HepG2 (cell line): ENCODE measurements around the gene KCNIP4. TPM values are rescaled to one million over a fixed set of nuclear protein-coding genes. Genes with fewer than 3 reads are reported as not detected.

Source experiments
- ATAC-seq: fragments of 200-7000 bp; cut with Tn5 transposase; 3 replicates; pipeline ENCODE4 v1.9.1; 2020; ENCODE audit warnings: mild to moderate bottlenecking, moderate library complexity
- BruUV-seq: library from RNA; stranded (reverse); fragments of 400-500 nt; replicated peaks from 2 replicates; lab custom pipeline; 2021; lab: Mats Ljungman, UMichigan
- CTCF ChIA-PET: fragments of 300-600 bp; formaldehyde crosslinking; extraction: SDS; loops from one replicate; lab custom pipeline; 2021; ENCODE audit warnings: low total read pairs, inconsistent platforms, low intra/inter-chr PET ratio; lab: Yijun Ruan, JAX
- POLR2A ChIA-PET: fragments of 350-600 bp; sonication (Branson Sonifier 250); formaldehyde crosslinking; loops from one replicate; lab custom pipeline; 2020; ENCODE audit warnings: antibody characterized with exemption, inconsistent platforms; lab: Yijun Ruan, JAX
- DNase-seq: peaks from one replicate; pipeline ENCODE4 v3.0.0-alpha.2; 2015; ENCODE audit warnings: low spot score
- FAIRE-seq: peaks from 3 replicates; lab custom pipeline; 2011; peaks lifted over from hg19 to GRCh38; lab: Jason Lieb, UNC
- H2AFZ ChIP-seq: one replicate; pipeline ENCODE4 v1.6.1; 2011; ENCODE audit warnings: low read length, inconsistent platforms
- H3K27ac ChIP-seq: fragments of 300-600 bp; 3 replicates; pipeline ENCODE4 v1.8.0; 2011; ENCODE audit warnings: mixed run types, mild to moderate bottlenecking, mixed read lengths, low read length, inconsistent platforms; ENCODE audit not compliant: insufficient read depth; ENCODE audit errors: extremely low read length
- H3K27me3 ChIP-seq, 2 experiments: fragments of 200-600 bp in 1 of 2; 2 replicates in 1 of 2; 3 replicates in 1 of 2; pipeline versions ENCODE4 v1.6.0 to v1.8.0; 2011; ENCODE audit warnings: low read length in 2 of 2, mild to moderate bottlenecking in 2 of 2, moderate library complexity in 2 of 2, inconsistent platforms in 1 of 2; ENCODE audit not compliant: insufficient read depth in 2 of 2, control insufficient read depth in 1 of 2
- H3K36me3 ChIP-seq, 2 experiments: fragments of 200-600 bp in 1 of 2; replicated peaks in 1 of 2; 2 replicates in 1 of 2; 3 replicates in 1 of 2; pipeline versions ENCODE4 v1.5.1 to v1.8.0; 2011; ENCODE audit warnings: low read length in 2 of 2, inconsistent platforms in 1 of 2; ENCODE audit not compliant: insufficient read depth in 2 of 2, control insufficient read depth in 1 of 2
- H3K4me1 ChIP-seq: 2 replicates; pipeline ENCODE4 v1.5.1; 2012; ENCODE audit warnings: low read length, inconsistent platforms; ENCODE audit not compliant: insufficient read depth
- H3K4me2 ChIP-seq: 2 replicates; pipeline ENCODE4 v1.6.0; 2011; ENCODE audit warnings: low read depth, low read length, inconsistent platforms
- H3K4me3 ChIP-seq, 3 experiments: fragments of 200-600 bp in 1 of 3; sonication (generic), shearing (Covaris generic) in 1 of 3; replicated peaks in 1 of 3; 2 replicates each; pipeline ENCODE4 v1.5.1; 2011 to 2016; ENCODE audit warnings: low read length in 3 of 3, inconsistent platforms in 2 of 3, low read depth in 2 of 3, mild to moderate bottlenecking in 2 of 3, control low read depth in 1 of 3, mixed read lengths in 1 of 3; ENCODE audit not compliant: insufficient read depth in 1 of 3
- H3K79me2 ChIP-seq: one replicate; pipeline ENCODE4 v1.6.1; 2011; ENCODE audit warnings: low read length, inconsistent platforms; ENCODE audit not compliant: insufficient read depth
- H3K9ac ChIP-seq: 2 replicates; pipeline ENCODE4 v1.6.0; 2011; ENCODE audit warnings: mild to moderate bottlenecking, low read depth, low read length, inconsistent platforms; ENCODE audit not compliant: insufficient read depth
- H3K9me3 ChIP-seq: 2 replicates; pipeline ENCODE4 v1.5.1; 2012; ENCODE audit warnings: mild to moderate bottlenecking, low read length
- H4K20me1 ChIP-seq: 2 replicates; pipeline ENCODE4 v1.6.0; 2011; ENCODE audit warnings: inconsistent platforms, mild to moderate bottlenecking, low read length, moderate library complexity; ENCODE audit not compliant: insufficient read depth
- ATF7-NPFF ChIP-seq: sonication (generic); formaldehyde crosslinking; IDR thresholded peaks from 2 replicates; pipeline ENCODE4 v1.8.1; 2023; ENCODE audit warnings: mild to moderate bottlenecking, low read depth, missing genetic modification reagents, moderate library complexity
- FOXK2 ChIP-seq: fragments of 450-650 bp; IDR thresholded peaks from 2 replicates; pipeline ENCODE4 v1.6.1; 2016
- MAFF ChIP-seq: IDR thresholded peaks from 2 replicates; pipeline ENCODE4 v1.6.1; 2011; ENCODE audit warnings: low read depth, low read length, improper control_type of control experiment
- TP53 ChIP-seq: sonication (generic); formaldehyde crosslinking; conservative IDR thresholded peaks from 2 replicates; pipeline ENCODE4 v1.4.0; 2020; ENCODE audit warnings: missing genetic modification reagents
- WIZ ChIP-seq: sonication (generic); formaldehyde crosslinking; IDR thresholded peaks from 2 replicates; pipeline ENCODE4 v1.5.1; 2020; ENCODE audit warnings: mild to moderate bottlenecking, missing genetic modification reagents
- ZBTB20 ChIP-seq: sonication (generic); formaldehyde crosslinking; IDR thresholded peaks from 2 replicates; pipeline ENCODE4 v1.8.1; 2023; ENCODE audit warnings: missing genetic modification reagents, low read depth, mild to moderate bottlenecking, borderline replicate concordance
- ZMYM4 ChIP-seq: sonication (generic); formaldehyde crosslinking; IDR thresholded peaks from 2 replicates; pipeline ENCODE4 v1.8.1; 2023; ENCODE audit warnings: mild to moderate bottlenecking, missing genetic modification reagents
- ZNF224 ChIP-seq: sonication (generic); formaldehyde crosslinking; IDR thresholded peaks from 2 replicates; pipeline ENCODE4 v1.5.0; 2020; ENCODE audit warnings: mild to moderate bottlenecking, missing genetic modification reagents
- ZNF605 ChIP-seq: sonication (generic); formaldehyde crosslinking; IDR thresholded peaks from 2 replicates; pipeline ENCODE4 v1.8.0; 2022; ENCODE audit warnings: mild to moderate bottlenecking, missing genetic modification reagents
- ZNF878 ChIP-seq: sonication (generic); formaldehyde crosslinking; IDR thresholded peaks from 2 replicates; pipeline ENCODE4 v1.8.1; 2023; ENCODE audit warnings: mild to moderate bottlenecking, missing genetic modification reagents, moderate library complexity
- WGBS: methylation state at CpG from one replicate; pipeline ENCODE4 v1.1.6; 2017; ENCODE audit warnings: low lambda C conversion rate; 5-methylcytosine and 5-hydroxymethylcytosine counted together
- in situ Hi-C: cut with HindIII; loops from 2 replicates; pipeline ENCODE4 v1.10.0; 2017; ENCODE audit warnings: low pct_unique_long_range_greater_than_20kb; ENCODE audit not compliant: extremely low pct_ligation_motif_present
- intact Hi-C: fragments of 100-400 bp; cut with micrococcal nuclease; formaldehyde crosslinking; loops from one replicate; pipeline ENCODE4 v1.10.0; 2022; ENCODE audit not compliant: unreplicated experiment
- polyA plus RNA-seq, 8 experiments: library from polyadenylated mRNA; depleted of rRNA in 3 of 8; stranded (reverse) in 7 of 8; unstranded in 1 of 8; fragments of >200 nt; fragmentation: Illumina TruSeq in 4 of 8; extraction: Trizol in 4 of 8; gene quantifications; 2 replicates each; pipeline versions ENCODE4 v1.2.1 to v1.2.3, GENCODE V29; 2011 to 2016; ENCODE audit warnings: low read depth in 4 of 8, missing spikeins in 1 of 8, mixed read lengths in 1 of 8; ENCODE audit not compliant: insufficient read depth in 1 of 8
- total RNA-seq, 5 experiments: library from RNA; depleted of rRNA; stranded (reverse); fragments of >200 nt; fragmentation: Illumina TruSeq; extraction: Trizol; gene quantifications; 2 replicates each; pipeline ENCODE4 v1.2.3, GENCODE V29; 2016; ENCODE audit warnings: low read depth in 1 of 5
- TF ChIP-seq, protein P1 (sequence below): sonication (generic); formaldehyde crosslinking; IDR thresholded peaks from 2 replicates; pipeline ENCODE4 v1.5.0; 2020; ENCODE audit warnings: mild to moderate bottlenecking, missing genetic modification reagents, borderline replicate concordance
- TF ChIP-seq, protein P2 (sequence below): sonication (generic); formaldehyde crosslinking; IDR thresholded peaks from 2 replicates; pipeline ENCODE4 v1.5.0; 2020; ENCODE audit warnings: mild to moderate bottlenecking, missing genetic modification reagents

Gene KCNIP4
- total and polyA plus RNA-seq, 2 of the 13 experiments (the other 11 are each of a cell fraction or from before 2014, with no cell fraction given): 0.09 TPM; not detected in 1

DNA sequence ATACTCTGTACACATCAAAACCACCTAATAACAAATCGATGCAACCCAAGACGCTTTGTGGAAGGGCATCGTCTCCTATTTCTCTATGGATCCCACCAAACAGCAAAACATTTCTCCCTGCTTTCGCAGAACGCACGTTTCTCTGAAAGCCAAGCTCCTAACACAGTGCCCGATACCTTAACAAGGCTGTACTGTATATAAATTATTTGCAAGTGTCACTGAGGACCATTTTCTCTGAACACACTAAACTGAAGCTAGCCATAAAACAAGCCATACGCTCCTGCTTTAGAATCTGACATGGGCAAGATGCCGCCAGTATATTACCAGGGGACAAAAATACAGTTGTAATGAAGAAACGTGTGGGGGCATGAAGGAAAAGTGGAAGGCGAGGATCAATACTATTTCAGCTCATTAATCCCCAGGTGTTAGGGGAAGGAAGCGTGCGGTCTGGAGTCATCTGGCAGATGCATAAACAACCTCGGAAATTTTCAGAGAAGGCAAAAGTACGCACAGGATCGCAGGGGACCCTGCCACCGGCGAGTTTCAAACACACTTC, 703 bp downstream of the KCNIP4 start:
- H3K4me3 ChIP-seq: peak overlapping the region in 1 of 3 experiments; percentile 50; a peak in 1 of 6 replicates
- peaks cover 3 to 26% of the 10 kb centered on the region in 2 experiments; a peak in 4 of 5 replicates for H3K27me3 ChIP-seq
- intact Hi-C loops (no loop called here), in situ Hi-C loops (no loop called here)
- H3K27ac ChIP-seq: no peak overlapping the region
- no peak overlapping the region for H3K9ac ChIP-seq
- FAIRE-seq: no peak
- TF ChIP-seq ZBTB20 (CRISPR knock-in tag) (no peak), FOXK2 (no peak), TP53 (CRISPR knock-in tag) (no peak)
- H3K4me2 ChIP-seq: peak overlapping the region; percentile 57
- no peaks in the 10 kb centered on the region for H4K20me1 ChIP-seq
- ChIA-PET POLR2A (no interaction called here), CTCF (no interaction called here)
- no peak for DNase-seq
- H3K4me1 ChIP-seq: no peaks in the 10 kb centered on the region
- no peaks in the 10 kb centered on the region for H3K36me3 ChIP-seq
- WGBS: 47% methylated on average over 18 of the region's 18 CpGs
- H3K9me3 ChIP-seq: no peaks in the 10 kb centered on the region
- no peak for ATAC-seq
- no peaks in the 10 kb centered on the region for H3K79me2 ChIP-seq
- BruUV-seq: no TSS peak
- no peak overlapping the region for H2AFZ ChIP-seq

DNA sequence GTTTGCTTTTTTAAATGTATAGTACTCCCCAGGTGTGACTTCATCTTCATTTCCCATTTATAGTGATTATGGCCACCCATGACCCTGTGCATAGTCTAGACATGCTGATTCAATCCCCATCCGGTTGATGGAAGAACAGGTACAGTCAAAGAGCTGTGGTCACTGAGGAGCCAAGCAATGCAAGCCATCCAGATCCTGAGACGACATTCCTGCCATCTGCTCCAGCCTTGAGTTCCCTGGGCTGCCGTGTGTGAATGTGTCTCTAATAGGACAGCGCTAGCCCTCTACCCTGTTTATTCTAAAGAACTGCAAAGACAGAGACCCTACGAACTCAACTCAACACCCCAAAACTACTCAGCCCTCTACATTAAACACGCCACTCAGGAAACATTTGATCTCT, 1.7 kb downstream of the KCNIP4 start:
- no peak overlapping the region for H3K9ac ChIP-seq
- no peaks in the 10 kb centered on the region for H3K9me3 ChIP-seq
- DNase-seq: no peak
- H3K36me3 ChIP-seq: no peaks in the 10 kb centered on the region
- CTCF ChIA-PET: no interaction called here
- H3K79me2 ChIP-seq: no peaks in the 10 kb centered on the region
- no TSS peak for BruUV-seq
- no peaks in the 10 kb centered on the region for H3K4me1 ChIP-seq
- H3K4me3 ChIP-seq: no peak overlapping the region
- in situ Hi-C loops: no loop called here
- 51% methylated on average over 2 of the region's 6 CpGs for WGBS
- H4K20me1 ChIP-seq: no peaks in the 10 kb centered on the region
- no peak overlapping the region for H3K4me2 ChIP-seq
- FAIRE-seq: no peak
- no peak for ATAC-seq
- H3K27ac ChIP-seq: no peak overlapping the region
- peaks cover 3 to 26% of the 10 kb centered on the region in 2 experiments; a peak in 4 of 5 replicates for H3K27me3 ChIP-seq
- H2AFZ ChIP-seq: no peak overlapping the region
- intact Hi-C loops: no loop called here
- POLR2A ChIA-PET: no interaction called here
- TF ChIP-seq MAFF: no peak
- no peak for TF ChIP-seq ZMYM4 (CRISPR knock-in tag)
- no peak for TF ChIP-seq ZNF605 (CRISPR knock-in tag)
- no peak for TF ChIP-seq WIZ (CRISPR knock-in tag)
- TF ChIP-seq, protein P1, sequence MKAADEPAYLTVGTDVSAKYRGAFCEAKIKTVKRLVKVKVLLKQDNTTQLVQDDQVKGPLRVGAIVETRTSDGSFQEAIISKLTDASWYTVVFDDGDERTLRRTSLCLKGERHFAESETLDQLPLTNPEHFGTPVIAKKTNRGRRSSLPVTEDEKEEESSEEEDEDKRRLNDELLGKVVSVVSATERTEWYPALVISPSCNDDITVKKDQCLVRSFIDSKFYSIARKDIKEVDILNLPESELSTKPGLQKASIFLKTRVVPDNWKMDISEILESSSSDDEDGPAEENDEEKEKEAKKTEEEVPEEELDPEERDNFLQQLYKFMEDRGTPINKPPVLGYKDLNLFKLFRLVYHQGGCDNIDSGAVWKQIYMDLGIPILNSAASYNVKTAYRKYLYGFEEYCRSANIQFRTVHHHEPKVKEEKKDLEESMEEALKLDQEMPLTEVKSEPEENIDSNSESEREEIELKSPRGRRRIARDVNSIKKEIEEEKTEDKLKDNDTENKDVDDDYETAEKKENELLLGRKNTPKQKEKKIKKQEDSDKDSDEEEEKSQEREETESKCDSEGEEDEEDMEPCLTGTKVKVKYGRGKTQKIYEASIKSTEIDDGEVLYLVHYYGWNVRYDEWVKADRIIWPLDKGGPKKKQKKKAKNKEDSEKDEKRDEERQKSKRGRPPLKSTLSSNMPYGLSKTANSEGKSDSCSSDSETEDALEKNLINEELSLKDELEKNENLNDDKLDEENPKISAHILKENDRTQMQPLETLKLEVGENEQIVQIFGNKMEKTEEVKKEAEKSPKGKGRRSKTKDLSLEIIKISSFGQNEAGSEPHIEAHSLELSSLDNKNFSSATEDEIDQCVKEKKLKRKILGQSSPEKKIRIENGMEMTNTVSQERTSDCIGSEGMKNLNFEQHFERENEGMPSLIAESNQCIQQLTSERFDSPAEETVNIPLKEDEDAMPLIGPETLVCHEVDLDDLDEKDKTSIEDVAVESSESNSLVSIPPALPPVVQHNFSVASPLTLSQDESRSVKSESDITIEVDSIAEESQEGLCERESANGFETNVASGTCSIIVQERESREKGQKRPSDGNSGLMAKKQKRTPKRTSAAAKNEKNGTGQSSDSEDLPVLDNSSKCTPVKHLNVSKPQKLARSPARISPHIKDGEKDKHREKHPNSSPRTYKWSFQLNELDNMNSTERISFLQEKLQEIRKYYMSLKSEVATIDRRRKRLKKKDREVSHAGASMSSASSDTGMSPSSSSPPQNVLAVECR: no peak
- no peak for TF ChIP-seq ZNF224
- TF ChIP-seq, protein P2, sequence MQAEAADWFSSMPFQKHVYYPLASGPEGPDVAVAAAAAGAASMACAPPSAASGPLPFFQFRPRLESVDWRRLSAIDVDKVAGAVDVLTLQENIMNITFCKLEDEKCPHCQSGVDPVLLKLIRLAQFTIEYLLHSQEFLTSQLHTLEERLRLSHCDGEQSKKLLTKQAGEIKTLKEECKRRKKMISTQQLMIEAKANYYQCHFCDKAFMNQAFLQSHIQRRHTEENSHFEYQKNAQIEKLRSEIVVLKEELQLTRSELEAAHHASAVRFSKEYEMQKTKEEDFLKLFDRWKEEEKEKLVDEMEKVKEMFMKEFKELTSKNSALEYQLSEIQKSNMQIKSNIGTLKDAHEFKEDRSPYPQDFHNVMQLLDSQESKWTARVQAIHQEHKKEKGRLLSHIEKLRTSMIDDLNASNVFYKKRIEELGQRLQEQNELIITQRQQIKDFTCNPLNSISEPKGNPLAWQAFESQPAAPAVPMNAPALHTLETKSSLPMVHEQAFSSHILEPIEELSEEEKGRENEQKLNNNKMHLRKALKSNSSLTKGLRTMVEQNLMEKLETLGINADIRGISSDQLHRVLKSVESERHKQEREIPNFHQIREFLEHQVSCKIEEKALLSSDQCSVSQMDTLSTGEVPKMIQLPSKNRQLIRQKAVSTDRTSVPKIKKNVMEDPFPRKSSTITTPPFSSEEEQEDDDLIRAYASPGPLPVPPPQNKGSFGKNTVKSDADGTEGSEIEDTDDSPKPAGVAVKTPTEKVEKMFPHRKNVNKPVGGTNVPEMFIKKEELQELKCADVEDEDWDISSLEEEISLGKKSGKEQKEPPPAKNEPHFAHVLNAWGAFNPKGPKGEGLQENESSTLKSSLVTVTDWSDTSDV: no peak
- no peak for TF ChIP-seq ZNF878 (CRISPR knock-in tag)
- TF ChIP-seq ATF7-NPFF: no peak
